Fibroblast of the aortic adventitia (primary cell): ENCODE measurements around the gene C3orf38. TPM values are rescaled to one million over a fixed set of nuclear protein-coding genes. Genes with fewer than 3 reads are reported as not detected.
"Not testable (repeated sequence)": the region's sequence is repeated elsewhere in the genome, so short reads cannot be mapped to it uniquely, and the experiment has no call there.

Experiments
- DNase-seq: peaks from one replicate; pipeline ENCODE4 v3.0.0-alpha.2; 2010; ENCODE audit warnings: low read depth
- H3K4me3 ChIP-seq: 2 replicates; pipeline ENCODE4 v1.5.1; 2011; ENCODE audit warnings: low read depth, mild to moderate bottlenecking, control low read depth, low read length, moderate library complexity
- total RNA-seq: library from RNA; depleted of rRNA; stranded (reverse); fragments of >200 nt; gene quantifications from 2 replicates; pipeline ENCODE4 v1.2.3, GENCODE V29; 2012; ENCODE audit warnings: low replicate concordance
- TF ChIP-seq, protein P1 (sequence below): IDR thresholded peaks from 2 replicates; pipeline ENCODE4 v1.5.1; 2011; ENCODE audit warnings: mild to moderate bottlenecking, low read length, control low read depth, inconsistent platforms; ENCODE audit not compliant: insufficient read depth

C3orf38 gene
- total RNA-seq, 1 donor, result 42.4 TPM

- no peak for DNase-seq
- no peak overlapping the region for H3K4me3 ChIP-seq
- TF ChIP-seq, protein P1, sequence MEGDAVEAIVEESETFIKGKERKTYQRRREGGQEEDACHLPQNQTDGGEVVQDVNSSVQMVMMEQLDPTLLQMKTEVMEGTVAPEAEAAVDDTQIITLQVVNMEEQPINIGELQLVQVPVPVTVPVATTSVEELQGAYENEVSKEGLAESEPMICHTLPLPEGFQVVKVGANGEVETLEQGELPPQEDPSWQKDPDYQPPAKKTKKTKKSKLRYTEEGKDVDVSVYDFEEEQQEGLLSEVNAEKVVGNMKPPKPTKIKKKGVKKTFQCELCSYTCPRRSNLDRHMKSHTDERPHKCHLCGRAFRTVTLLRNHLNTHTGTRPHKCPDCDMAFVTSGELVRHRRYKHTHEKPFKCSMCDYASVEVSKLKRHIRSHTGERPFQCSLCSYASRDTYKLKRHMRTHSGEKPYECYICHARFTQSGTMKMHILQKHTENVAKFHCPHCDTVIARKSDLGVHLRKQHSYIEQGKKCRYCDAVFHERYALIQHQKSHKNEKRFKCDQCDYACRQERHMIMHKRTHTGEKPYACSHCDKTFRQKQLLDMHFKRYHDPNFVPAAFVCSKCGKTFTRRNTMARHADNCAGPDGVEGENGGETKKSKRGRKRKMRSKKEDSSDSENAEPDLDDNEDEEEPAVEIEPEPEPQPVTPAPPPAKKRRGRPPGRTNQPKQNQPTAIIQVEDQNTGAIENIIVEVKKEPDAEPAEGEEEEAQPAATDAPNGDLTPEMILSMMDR, result no peak
These were observed 32.1 kb upstream of the C3orf38 start for GRCh38 chr3:88117683-88118082.

DNA sequence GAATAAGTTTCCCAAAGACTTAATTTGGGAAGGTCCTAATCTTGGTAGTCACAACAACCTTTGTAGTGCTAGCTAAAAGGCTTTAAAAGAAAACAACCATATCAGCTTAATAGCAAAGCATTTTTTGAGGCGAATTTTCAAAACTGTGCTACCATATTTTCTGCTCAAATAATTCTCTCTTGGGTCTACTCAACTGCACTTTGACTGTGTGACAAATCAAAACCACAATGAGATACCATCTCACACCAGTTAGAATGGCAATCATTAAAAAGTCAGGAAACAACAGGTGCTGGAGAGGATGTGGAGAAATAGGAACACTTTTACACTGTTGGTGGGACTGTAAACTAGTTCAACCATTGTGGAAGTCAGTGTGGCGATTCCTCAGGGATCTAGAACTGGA, 31.2 kb upstream of the C3orf38 start:
- not testable (repeated sequence) for DNase-seq, H3K4me3 ChIP-seq

- TF ChIP-seq, protein P1, result no peak
- no peak overlapping the region for H3K4me3 ChIP-seq
- no peak for DNase-seq
These were observed 26.2 kb upstream of the C3orf38 start for GRCh38 chr3:88123526-88123925.

GRCh38 chr3:88131695-88132094, 18.1 kb upstream of the C3orf38 start:
- no peak for DNase-seq
- no peak overlapping the region for H3K4me3 ChIP-seq
- TF ChIP-seq, protein P1, result no peak

DNA sequence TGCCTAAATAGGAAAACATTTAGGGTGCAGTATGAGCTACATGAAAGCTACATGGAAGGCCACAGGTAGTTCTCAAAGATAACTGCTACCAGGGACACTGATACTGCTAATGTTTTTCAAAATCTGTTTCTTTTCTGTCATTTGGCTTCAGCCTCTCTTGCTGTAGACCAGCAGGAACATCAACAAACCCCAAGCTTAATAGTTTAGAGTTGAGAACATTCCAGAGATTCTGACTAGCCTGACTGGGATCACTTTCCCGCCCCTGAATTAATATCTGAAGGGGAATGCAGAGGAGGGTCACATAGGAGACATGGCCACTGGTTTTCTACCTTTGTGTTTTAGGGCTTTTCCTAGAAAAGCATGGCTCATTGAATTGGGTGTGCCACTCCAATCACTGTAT, 16.9 kb upstream of the C3orf38 start:
- no peak overlapping the region for H3K4me3 ChIP-seq
- TF ChIP-seq, protein P1, result no peak
- DNase-seq, result no peak

GRCh38 chr3:88133711-88134263, 16.0 kb upstream of the C3orf38 start:
- H3K4me3 ChIP-seq, result no peak overlapping the region
- TF ChIP-seq, protein P1, result no peak
- no peak for DNase-seq

- DNase-seq, result peak; percentile 40
- TF ChIP-seq, protein P1, result no peak
- H3K4me3 ChIP-seq, result no peak overlapping the region
These were observed 11.9 kb upstream of the C3orf38 start for GRCh38 chr3:88137836-88138235.
